ENCODE measurements around the gene SPATA2L. TPM values are rescaled to one million over a fixed set of nuclear protein-coding genes. Genes with fewer than 3 reads are reported as not detected.

Gene SPATA2L
- 10 to 100 TPM in 2 of 4 donors, 1 to 10 TPM in 2; 8.1 to 28.0 (median 17.3) TPM for total RNA-seq

GRCh38 chr16:89701425-89702406 lies at the start of gene SPATA2L:
SPATA2L (minus strand) TSS chr16:89701705; CDS start chr16:89701232, 473 bp downstream.
- DNase-seq (ENCODE audit: low spot score) = peak; percentile 66
- TF ChIP-seq, protein P1, sequence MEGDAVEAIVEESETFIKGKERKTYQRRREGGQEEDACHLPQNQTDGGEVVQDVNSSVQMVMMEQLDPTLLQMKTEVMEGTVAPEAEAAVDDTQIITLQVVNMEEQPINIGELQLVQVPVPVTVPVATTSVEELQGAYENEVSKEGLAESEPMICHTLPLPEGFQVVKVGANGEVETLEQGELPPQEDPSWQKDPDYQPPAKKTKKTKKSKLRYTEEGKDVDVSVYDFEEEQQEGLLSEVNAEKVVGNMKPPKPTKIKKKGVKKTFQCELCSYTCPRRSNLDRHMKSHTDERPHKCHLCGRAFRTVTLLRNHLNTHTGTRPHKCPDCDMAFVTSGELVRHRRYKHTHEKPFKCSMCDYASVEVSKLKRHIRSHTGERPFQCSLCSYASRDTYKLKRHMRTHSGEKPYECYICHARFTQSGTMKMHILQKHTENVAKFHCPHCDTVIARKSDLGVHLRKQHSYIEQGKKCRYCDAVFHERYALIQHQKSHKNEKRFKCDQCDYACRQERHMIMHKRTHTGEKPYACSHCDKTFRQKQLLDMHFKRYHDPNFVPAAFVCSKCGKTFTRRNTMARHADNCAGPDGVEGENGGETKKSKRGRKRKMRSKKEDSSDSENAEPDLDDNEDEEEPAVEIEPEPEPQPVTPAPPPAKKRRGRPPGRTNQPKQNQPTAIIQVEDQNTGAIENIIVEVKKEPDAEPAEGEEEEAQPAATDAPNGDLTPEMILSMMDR (IDR thresholded peaks at IDR 0.05) = no peak
- peak; percentile 81 for ATAC-seq (ENCODE audit: low FRiP score)

GRCh38 chr16:89749637-89750036 lies 48.1 kb upstream of the SPATA2L start:
- no peak for DNase-seq (ENCODE audit: low spot score)
- no peak for ATAC-seq (ENCODE audit: low FRiP score)
- TF ChIP-seq, protein P1 (IDR thresholded peaks at IDR 0.05) = no peak

DNA sequence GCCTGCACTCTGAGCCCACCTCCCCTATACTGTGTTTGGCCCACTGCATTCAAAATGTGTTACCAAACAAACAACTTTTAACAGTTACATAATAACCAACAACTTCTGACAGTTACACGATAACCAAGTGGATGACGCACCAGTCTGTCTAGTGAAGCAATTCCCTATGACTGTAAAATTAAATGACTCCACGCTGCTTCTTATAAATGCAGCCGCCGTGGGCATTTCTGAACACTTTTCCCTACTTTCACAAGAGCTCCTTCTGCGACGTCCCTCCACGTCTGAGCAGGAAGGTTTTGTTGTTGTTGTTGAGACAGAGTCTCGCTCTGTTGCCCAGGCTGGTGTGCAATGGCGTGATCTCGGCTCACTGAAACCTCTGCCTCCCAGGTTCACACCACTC lies 47.4 kb upstream of the SPATA2L start:
- no peak for DNase-seq (ENCODE audit: low spot score)
- ATAC-seq (ENCODE audit: low FRiP score) = no peak
- TF ChIP-seq, protein P1 (IDR thresholded peaks at IDR 0.05) = no peak

DNA sequence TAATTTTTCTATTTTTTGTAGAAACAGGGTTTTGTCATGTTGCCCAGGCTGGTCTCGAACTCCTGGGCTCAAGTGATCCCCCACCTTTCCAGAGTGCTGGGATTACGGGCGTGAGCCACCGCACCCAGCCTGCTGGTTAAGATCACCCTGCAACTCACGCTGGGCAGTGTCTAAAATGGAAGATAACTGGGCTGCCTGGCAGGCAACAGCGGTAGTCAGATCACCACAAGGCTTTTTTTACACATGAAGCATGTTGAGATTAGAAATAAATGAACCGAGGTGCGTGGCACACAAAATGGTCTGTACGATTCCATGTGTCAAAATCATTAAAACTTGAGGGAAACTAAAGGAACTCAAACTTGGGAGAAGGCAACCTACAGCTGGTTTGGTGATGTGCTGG lies 46.6 kb upstream of the SPATA2L start:
- DNase-seq (ENCODE audit: low spot score) = no peak
- ATAC-seq (ENCODE audit: low FRiP score) = no peak
- TF ChIP-seq, protein P1 (IDR thresholded peaks at IDR 0.05) = no peak

DNA sequence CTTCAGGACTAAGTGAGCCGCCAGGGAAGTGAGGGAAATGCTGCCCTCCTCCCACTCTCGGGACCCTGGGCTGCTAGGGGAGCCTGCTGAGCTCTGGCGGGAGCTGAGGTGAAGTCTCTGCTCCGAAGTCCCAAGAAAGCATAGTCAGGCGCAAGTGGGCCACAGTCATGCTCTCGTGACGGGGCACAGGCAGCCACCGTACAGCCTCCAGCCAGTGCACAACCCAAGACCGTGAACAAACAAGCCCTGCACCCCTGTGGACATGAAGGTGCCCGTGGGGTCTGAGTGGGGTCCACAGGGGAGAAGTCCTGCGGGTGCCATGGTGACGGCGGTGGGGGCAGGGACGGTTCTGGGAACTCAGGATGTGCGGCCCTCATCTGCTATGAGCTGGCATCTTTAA lies 44.5 kb upstream of the SPATA2L start:
- TF ChIP-seq, protein P1 (IDR thresholded peaks at IDR 0.05) = no peak
- ATAC-seq (ENCODE audit: low FRiP score) = no peak
- DNase-seq (ENCODE audit: low spot score) = no peak

DNA sequence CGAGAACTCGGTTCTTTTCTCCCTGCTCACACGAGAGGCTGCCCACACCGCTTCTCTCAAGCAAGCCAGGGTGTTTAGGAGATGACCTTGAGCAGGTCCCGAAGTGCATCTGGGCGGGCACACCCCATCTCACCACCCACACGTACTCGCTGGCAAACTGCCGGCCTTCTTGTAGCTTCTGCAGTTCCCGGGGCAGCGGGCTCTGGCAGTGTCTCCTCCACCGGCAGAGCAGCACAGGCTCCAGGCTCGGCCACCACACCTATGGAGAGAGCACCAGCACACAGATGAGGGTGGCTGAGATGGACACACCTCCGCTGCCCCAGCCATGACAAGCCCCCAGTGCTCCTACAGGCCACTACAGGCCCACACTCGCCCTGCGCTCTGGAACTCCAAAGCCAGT lies 43.3 kb upstream of the SPATA2L start:
- TF ChIP-seq, protein P1 (IDR thresholded peaks at IDR 0.05) = no peak
- ATAC-seq (ENCODE audit: low FRiP score) = no peak

DNA sequence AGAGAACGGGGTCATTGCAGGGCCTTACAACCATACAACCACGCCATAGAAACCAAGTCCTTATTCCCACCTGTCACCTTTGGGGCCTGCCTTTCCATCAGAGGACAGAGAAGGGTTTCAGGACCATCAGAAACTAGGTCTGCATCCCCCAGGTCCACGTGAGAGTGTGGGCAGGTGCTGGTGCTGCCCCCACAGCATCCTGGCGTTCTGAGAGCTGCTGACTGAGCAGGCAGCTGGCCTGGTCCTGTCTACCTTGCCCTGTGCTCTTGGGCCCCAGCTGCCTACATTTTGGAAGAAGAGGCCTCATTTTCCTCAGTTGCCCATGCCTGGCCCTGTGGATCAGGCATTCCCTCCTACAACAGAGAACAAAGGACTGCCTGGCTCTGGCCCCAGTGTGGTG lies 41.4 kb upstream of the SPATA2L start:
- DNase-seq (ENCODE audit: low spot score) (no peak), ATAC-seq (ENCODE audit: low FRiP score) (no peak)
- TF ChIP-seq, protein P1 (IDR thresholded peaks at IDR 0.05) = no peak

More for the DNA sequence above, 43.3 kb upstream of the SPATA2L start:
- no peak for DNase-seq (ENCODE audit: low spot score)
